GM12864 (cell line): ENCODE measurements around the gene RNF181.
"Not testable (repeated sequence)": the region's sequence is repeated elsewhere in the genome, so short reads cannot be mapped to it uniquely, and the experiment has no call there.

Experiments
- DNase-seq: peaks from one replicate; pipeline ENCODE4 v3.0.0-alpha.2; 2011; ENCODE audit warnings: low read depth
- H3K4me3 ChIP-seq: 2 replicates; pipeline ENCODE4 v1.5.1; 2011; ENCODE audit warnings: mild to moderate bottlenecking, low read depth, low read length, control low read depth
- TF ChIP-seq, protein P1 (sequence below): IDR thresholded peaks from 2 replicates; pipeline ENCODE4 v1.5.1; 2011; ENCODE audit warnings: low read depth, mild to moderate bottlenecking, moderate library complexity, low read length, control low read depth, inconsistent platforms; ENCODE audit errors: missing control alignments

RNF181 gene

DNA sequence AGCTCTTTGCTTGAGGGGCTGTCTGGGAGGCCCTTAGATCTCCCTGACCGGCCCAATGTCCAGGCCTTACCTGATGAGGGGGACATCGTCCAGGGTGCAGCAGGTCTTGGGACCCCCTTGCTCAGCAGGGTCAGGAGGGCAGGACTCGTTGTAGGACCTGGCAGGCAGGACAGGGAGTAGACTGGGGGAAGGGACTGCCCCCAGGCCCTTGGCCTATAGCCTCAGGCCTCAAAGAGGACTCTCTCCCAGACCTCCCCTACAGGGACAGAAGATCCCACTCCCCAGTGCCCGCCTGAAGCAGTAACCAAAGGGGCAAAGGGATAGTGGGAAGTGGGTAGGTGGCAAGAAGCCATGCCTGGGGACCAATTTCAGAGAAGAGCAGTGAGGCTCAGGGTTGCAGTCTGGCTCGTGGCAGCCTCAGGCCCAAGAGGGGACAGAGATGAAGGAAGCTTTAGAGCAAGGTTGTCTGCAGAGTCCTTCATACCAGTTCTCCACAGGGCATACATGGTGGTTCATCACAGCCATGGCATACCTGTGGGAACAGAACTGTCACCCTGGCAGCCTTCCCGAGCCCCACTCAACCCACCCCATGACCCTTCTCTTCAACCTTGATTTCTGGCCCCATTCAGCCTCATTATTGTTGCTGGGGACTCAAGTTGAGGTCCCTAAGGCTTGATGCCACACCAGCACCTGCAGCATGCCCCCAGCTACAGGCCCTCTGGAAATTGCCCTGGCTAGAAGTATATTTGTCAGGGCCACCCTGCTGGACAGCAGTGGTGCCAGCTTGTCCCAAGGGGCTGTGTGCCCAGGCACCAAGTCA, 5.6 kb downstream of the RNF181 start:
- TF ChIP-seq, protein P1, sequence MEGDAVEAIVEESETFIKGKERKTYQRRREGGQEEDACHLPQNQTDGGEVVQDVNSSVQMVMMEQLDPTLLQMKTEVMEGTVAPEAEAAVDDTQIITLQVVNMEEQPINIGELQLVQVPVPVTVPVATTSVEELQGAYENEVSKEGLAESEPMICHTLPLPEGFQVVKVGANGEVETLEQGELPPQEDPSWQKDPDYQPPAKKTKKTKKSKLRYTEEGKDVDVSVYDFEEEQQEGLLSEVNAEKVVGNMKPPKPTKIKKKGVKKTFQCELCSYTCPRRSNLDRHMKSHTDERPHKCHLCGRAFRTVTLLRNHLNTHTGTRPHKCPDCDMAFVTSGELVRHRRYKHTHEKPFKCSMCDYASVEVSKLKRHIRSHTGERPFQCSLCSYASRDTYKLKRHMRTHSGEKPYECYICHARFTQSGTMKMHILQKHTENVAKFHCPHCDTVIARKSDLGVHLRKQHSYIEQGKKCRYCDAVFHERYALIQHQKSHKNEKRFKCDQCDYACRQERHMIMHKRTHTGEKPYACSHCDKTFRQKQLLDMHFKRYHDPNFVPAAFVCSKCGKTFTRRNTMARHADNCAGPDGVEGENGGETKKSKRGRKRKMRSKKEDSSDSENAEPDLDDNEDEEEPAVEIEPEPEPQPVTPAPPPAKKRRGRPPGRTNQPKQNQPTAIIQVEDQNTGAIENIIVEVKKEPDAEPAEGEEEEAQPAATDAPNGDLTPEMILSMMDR: no peak
- DNase-seq: no peak
- no peak overlapping the region for H3K4me3 ChIP-seq

DNA sequence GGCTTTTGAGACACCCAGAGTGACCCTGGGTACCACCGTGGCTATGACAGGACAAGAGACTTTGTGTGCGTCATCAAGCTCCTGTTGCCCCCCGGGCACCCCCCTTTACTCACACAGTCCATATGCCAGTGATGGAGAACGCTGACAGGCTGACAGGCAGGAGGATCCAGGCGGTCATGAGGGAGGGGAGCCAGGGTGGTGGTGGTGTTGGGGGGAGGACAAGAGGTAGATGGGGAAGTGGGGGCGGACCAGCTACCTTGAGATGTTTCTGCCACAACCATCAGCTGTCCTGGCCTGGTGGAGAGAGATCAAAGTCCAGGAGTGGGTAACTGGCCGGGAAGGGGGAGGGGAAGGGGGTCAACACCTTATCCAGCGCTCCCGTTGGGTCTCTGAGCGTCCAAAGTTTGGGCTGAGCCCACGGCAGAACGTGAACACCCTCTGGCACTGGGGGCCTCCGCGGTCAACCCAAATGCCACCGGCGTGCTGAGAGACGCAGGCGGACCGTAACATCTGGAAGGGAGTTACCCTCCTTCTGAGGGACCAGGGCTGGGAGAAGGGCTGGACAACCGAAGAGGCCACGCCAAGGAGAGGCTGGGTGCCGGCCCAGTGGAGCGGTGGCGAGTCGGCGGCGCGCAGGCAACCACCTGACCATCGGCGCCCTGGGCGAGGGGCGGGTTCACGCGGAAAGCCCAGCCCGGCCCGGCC, 6.4 kb downstream of the RNF181 start:
- peak overlapping the region; percentile 59 for H3K4me3 ChIP-seq
- no peak for DNase-seq
- TF ChIP-seq, protein P1: no peak

DNA sequence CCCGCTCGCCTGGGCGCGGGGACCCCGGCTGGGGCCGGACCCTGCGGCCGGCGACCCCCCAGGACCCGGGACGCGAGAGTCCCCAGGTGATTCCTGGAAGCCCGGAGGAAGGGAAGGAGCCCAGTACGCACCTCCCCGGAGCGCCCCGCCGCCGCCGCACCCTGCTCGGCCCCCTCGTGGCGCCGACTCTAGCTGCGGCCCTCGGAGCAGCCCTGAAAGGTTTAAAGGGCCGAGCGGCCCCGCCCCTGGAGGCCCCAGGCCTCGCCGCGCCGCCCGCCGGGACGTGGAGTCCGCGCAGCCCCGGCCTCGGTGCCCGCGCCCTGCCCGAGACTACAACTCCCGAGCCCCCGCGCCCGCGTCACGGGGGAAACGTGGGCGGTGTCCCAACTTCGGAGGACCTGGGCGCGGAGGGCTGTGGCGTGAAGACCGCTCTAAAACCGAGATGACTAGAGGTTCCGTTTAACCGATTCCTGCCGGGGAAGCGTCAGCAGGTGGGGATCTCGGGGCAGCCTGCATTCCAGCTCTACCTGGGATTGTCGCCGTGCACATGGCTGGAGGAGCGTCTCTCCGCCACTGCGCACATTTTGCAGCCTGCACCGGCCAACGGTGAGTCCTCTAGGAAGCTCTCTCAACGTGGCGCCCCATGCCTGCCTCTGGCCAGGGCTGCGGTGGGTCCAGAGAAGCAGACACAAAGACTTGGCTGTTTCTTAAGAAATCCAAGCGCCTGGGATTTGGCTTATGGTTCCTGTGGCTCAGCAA, 7.1 kb downstream of the RNF181 start, which contains the start of gene TMEM150A:
Gene TMEM150A (minus strand): TSS at position 223 of the 759 bp plus-strand sequence. CDS start 750 bp downstream, outside the sequence.
- DNase-seq: no peak
- TF ChIP-seq, protein P1: peak; percentile 27
- peak within 1 kb of the TSS; percentile 59 for H3K4me3 ChIP-seq

DNA sequence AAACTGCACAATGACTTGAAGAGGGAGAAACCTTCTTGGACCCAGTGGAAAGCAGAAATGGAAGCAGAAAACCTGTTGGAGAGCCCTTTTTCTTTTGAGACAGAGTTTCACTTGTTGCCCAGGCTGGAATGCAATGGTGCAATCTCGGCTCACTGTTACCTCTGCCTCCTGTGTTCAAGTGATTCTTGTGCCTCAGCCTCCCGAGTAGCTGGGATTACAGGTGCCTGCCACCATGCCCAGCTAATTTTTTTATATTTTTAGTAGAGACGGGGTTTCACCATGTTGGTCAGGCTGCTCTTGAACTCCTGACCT, 8.5 kb downstream of the RNF181 start:
- not testable (repeated sequence) for H3K4me3 ChIP-seq, DNase-seq

DNA sequence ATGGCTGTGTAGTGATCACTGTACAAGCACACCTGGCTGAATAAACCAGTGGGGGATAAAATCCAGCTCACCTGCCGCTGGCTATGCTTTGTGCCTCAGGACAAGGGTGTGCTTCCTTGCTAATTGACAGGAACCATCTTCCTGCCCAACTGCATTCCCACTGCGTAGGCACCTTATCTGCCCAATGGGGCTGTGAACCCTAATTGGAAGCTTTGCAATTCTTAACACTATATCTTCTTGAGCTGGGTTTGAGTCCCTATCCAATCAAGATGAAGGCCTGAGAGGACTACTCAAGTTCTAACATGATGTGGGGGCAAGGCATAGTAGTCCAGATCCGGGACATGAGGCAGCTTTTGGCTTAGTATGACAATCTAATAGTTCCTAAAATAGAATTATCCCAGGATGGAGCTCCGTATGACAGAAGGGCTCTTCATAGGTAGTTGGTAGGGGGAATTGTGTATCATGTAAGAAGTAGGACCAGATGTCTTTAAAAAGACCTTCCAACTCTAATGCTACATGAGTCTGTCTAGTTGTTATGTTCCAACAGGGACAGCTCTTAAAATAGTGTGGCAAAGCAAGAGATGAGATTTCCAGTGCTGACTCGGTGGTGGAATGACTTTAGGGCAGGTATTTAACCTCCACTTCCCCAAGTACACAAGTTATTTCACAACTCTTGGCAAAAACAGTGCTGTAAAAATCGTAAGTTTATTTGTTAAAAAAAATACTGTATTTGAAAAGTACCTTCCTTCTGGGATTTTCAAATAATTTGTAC, 9.2 kb downstream of the RNF181 start:
- DNase-seq: no peak
- TF ChIP-seq, protein P1: no peak
- no peak overlapping the region for H3K4me3 ChIP-seq

DNA sequence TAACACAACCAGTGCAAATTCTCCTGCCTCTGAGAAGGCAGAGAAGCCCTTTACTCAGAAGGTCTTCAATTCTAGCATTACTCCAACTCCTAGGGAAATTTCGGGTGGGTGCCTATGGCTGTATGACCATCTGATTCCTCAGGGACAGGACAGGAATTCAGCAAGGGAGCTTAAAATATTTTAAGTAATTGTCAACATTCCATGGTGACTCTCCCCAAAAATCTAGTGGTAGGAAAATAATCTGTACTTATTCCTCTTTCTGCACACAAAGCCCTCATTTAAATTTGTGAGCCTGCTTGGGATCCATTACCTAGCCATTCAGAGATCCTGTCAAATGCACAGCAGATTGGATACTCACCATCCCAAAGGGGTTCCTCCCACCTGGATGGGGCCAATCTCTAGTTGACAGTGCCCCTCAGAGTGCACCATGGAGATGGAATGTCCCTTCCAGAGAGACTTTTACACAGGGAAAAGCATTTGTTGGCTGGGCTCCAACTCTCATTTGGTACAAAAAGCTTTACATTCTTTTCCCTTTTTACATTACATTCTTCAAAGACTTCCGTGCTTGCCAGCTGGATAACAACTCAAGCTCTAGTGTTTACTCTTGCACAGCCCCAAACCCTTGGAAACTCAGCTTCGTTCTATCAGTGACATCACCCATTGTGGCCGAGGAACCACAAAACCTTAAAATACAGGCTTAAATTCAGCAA, 10.0 kb downstream of the RNF181 start:
- TF ChIP-seq, protein P1: no peak
- DNase-seq: no peak
- H3K4me3 ChIP-seq: no peak overlapping the region
